ENCODE data around the gene PHLPP1.

The PHLPP1 gene

GRCh38 chr18:62772860-62773584, 57.7 kb downstream of the PHLPP1 start:
- ATAC-seq = no peak
- no peak for DNase-seq

DNA sequence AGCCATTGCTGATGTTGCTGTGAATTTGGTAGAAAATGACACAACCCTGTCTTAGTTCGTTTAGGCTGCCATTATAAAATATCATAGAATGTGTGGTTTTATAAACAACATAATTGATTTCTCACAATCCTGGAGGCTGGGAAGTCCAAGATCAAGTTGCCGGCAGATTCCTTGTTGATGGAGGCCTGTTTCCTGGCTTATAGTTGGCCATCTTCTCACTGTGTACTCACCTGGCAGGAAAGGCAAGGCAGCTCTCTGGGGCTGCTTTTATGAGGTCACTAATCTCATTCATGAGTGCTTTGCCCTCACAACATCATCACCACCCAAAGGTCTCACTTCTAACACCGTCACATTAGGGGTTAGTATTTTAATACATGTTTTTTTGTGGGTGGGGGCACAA, 58.4 kb downstream of the PHLPP1 start:
- ATAC-seq = no peak
- DNase-seq = no peak

DNA sequence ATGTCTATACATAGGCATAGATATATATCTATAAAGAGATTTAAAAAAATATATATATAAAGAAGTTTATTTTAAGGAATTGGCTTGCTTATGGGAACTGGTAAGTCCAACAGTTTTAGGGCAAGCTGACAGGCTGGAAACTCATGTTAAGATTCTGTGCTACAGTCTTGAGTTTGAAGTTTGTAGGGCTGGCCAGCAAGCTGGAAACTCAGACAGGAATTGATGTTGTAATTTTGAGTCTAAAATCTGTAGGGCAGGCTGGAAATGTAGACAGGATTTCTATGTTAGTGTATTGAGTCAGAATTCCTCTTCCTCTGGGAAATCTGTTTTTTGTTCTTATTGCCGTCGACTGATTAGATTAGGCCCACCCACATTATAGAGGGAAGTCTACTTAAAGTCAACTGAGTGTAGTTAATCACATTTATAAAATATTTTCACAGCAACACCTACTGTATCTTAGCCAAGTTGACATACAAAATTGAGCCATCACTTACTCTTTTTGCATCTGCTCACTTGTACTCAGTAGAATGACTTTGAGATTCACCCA, 60.8 kb downstream of the PHLPP1 start:
- DNase-seq = no peak
- no peak for ATAC-seq

DNA sequence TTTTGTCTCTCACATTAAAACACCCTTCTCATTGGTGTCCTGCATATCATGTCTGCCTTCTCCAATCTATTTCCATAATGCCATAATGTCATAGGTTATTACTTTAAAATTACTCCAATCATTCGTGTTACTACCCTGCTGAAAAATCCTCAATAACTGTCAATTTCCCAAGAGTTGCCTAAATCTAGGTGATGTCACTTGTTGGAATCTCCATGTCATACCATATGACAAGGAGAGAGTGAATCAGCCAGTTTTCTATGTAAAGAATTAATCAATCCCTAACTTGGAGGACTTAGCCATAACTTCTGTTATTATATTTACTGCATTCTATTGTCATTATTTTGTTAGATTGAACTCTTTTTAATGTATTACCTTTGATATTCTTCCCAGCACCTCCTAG, 62.5 kb downstream of the PHLPP1 start:
- no peak for ATAC-seq
- DNase-seq = no peak

GRCh38 chr18:62778976-62779869, 63.9 kb downstream of the PHLPP1 start:
- DNase-seq (peak; percentile 22), ATAC-seq (peak; percentile 95)

DNA sequence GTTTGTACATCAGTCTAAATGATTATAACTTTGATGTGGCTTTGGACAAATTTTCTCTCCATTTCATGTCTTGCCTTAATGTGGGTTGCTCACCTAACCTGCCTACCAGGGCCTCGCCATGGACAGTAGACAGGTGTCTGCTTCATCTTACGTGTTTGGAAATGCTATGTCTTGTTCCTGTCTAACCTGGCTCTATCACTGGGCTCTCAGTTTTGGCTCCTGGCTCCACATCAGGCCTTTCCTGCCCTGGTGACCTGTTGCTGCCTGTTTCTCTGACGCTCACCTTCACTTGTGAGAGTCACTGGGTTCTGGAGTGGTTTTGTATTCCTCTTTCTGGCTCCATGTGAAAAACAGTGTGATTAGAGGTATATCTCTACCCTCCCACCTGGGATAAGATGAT, 65.9 kb downstream of the PHLPP1 start:
- ATAC-seq = no peak

DNA sequence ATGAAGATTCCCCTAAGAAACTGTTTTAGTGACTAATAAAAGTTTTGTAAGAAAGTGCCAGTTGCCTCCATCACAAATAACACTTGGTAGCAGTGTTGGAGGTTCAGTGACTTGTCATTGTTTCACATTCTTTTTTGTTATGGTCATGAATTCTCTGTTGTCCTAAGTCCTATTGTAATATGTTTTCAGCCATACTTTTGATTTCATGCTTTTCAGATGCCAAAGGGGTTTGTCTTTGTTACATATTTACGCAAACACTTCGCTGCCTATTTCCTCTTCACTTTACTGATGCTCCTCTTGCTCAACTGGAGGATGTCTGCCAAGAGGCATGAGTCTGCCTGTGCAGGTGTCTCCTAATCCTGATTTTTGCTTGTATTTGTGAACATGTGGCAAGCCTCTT, 66.6 kb downstream of the PHLPP1 start:
- no peak for ATAC-seq

More for the DNA sequence above, 65.9 kb downstream of the PHLPP1 start:
- no peak for DNase-seq

GRCh38 chr18:62784338-62784965, 69.1 kb downstream of the PHLPP1 start:
- ATAC-seq (peak; percentile 67), DNase-seq (no peak)

More for the DNA sequence above, 66.6 kb downstream of the PHLPP1 start:
- no peak for DNase-seq

- ATAC-seq = peak; percentile 74
These were observed 69.6 kb downstream of the PHLPP1 start for GRCh38 chr18:62784966-62785413.

DNA sequence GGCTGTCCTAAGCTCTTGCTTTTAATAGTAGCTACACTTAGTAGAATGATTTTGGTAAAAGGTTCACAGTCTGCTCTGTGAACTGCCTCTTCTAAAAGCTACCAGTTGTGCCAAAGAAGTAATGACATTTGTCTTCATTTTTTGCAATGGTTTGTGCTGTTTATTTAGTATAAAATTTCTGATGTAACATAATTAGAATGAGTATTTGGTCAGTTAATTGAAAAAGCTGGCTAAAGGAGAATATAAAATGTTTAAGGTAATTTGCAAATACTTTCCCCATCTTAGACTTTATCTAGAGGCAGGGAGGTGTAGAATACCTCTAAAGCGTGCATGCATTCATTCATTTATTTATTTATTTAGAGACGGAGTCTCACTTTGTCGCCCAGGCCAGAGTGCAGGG, 71.3 kb downstream of the PHLPP1 start:
- ATAC-seq (no peak), DNase-seq (no peak)

More at GRCh38 chr18:62784966-62785413, 69.6 kb downstream of the PHLPP1 start:
- no peak for DNase-seq

GRCh38 chr18:62788111-62788510, 72.8 kb downstream of the PHLPP1 start:
- no peak for ATAC-seq
- DNase-seq = no peak

DNA sequence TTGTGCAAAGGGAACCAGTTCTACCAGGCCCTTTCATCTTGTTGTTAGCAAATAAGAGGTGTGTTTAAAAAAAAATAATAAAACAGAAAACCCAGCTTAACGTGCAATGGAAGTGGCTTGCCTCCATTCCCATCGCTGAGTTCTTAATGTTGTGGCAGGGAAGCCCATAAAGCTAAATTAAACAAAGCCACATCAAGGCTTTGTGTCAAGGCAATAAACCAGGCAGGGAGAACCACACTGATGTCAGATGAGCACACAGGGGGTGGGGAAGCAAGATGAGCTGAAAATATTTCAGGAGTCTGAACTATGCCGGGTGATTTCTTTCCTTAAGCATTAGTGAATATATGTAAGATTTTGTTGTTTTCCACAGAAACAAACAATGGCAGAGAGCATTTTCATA, 73.5 kb downstream of the PHLPP1 start:
- no peak for ATAC-seq
- no peak for DNase-seq

- no peak for ATAC-seq
- no peak for DNase-seq
These were observed 75.8 kb downstream of the PHLPP1 start for GRCh38 chr18:62790871-62791772.

GRCh38 chr18:62792016-62792415, 76.7 kb downstream of the PHLPP1 start:
- ATAC-seq = no peak
- no peak for DNase-seq

- DNase-seq (no peak), ATAC-seq (no peak)
These were observed 80.5 kb downstream of the PHLPP1 start for GRCh38 chr18:62795813-62796212.

DNA sequence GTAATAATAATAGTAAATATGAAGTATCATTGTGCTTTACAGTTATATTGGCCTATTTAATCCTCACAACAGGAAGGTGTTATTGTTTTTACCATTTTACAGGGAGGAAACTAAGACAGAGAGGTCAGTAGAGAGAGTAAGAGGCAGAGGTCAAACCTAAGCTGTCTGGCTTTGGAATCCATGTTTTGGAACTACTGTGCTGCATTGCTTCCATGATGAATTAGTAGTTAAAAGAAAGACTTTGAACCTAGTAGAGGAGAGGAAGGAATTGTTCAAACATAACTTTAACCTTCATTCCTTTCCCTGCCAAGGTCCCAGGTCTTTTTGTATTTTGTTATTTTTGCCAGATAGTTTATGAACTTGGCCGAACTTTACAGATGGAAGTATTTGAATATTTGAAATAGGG, 80.9 kb downstream of the PHLPP1 start:
- DNase-seq = no peak
- ATAC-seq = no peak

DNA sequence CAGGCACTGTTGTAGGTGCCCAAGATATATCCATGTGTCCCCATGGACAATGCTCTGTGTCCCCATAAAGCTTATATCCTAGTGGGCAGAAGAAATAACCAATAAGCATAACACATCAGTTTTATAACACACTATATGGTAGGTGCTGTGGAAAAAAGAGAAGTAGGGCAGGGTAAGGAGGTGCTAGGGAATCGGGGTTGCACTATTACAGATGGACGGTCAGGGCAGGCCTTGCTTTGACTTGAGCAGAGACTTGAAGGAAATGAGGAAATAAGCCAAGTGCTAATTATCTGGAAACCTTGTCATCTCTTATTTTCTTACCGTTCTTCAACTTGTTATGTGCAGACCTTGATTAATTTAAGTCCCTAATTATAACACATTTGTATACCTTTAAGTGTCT, 82.0 kb downstream of the PHLPP1 start:
- DNase-seq (no peak), ATAC-seq (no peak)

DNA sequence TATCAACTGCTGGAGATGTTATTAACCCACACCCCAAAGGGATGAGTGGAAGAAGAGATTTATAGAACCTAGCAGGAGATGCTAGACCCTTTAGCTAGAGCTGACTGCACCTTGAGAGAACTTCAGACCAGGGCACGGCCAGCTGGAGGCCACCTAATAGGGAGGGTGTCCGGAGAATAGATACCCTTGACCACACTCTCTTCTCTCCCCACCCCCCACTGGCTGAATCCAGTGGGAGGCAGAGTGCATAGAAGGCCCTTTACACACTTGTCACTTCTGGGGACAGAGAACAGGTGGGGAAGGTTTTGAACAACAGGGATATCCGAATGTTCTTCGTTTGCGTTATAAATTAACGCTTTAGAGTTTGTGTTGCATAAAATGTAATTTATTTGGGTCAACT, 84.6 kb downstream of the PHLPP1 start:
- ATAC-seq (no peak), DNase-seq (no peak)

DNA sequence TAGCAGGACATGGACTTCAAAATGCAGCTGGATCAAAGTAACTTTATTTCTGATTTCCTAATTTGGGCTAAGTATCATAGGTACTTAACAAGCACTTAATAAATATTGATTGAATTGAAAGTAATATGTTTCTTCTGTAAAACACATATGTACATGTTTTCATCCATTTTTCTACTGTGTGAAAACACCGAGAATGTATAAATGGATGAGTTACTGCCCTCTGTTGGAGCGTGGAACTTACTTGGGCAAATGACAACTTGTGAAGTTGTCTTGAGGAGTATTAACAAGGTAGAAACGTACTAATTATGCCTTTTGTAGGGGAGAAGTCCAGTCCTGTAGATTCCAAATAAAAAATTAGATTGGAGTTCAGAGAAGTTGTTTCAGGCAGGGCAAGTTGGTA, 87.2 kb downstream of the PHLPP1 start:
- no peak for DNase-seq

DNA sequence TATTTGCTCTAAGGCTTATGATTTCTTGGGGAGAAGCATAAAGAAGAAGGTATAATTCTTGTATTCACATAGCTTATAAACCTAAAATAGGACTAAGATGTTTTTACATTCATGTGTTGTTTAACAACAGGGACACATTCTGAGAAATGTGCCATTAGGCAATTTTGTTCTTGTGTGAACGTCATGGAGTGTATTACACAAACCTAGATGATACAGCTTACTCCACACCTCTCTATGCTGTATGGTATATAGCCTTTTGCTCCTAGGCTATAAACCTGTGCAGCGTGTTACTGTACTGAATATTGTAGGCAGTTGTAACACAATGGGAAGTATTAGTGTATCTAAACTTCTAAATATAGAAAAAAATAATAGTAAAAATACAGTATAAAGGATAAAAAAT, 92.1 kb downstream of the PHLPP1 start:
- no peak for ATAC-seq
- no peak for DNase-seq

More for the DNA sequence above, 87.2 kb downstream of the PHLPP1 start:
- no peak for ATAC-seq

- no peak for ATAC-seq
- no peak for DNase-seq
These were observed 92.8 kb downstream of the PHLPP1 start for GRCh38 chr18:62808123-62808522.
